Gastroesophageal sphincter (tissue), 3 donors: ENCODE measurements around the gene TOLLIP.

ENCODE experiments used
- POLR2A ChIP-seq, 2 donors: fragments of 450-650 bp; IDR thresholded peaks; one replicate each; pipeline ENCODE4 v1.6.1; 2017; ENCODE audit warnings: antibody characterized with exemption in 2 of 2, mild to moderate bottlenecking in 2 of 2, moderate library complexity in 1 of 2
- POLR2AphosphoS5 ChIP-seq: sonication (generic); formaldehyde crosslinking; IDR thresholded peaks from one replicate; pipeline ENCODE4 v1.6.1; 2017; ENCODE audit warnings: antibody characterized with exemption
- TF ChIP-seq, protein P1 (sequence below), 4 experiments: fragments of 200-600 bp in 2 of 4; fragments of 450-650 bp in 2 of 4; sonication (generic) in 1 of 4; IDR thresholded peaks; one replicate each; pipeline ENCODE4 v1.5.1; 2017 to 2019; ENCODE audit warnings: antibody characterized with exemption in 4 of 4, mild to moderate bottlenecking in 2 of 4, moderate library complexity in 2 of 4

GRCh38 chr11:1296287-1296686, 13.1 kb downstream of the TOLLIP start:
- TF ChIP-seq, protein P1, sequence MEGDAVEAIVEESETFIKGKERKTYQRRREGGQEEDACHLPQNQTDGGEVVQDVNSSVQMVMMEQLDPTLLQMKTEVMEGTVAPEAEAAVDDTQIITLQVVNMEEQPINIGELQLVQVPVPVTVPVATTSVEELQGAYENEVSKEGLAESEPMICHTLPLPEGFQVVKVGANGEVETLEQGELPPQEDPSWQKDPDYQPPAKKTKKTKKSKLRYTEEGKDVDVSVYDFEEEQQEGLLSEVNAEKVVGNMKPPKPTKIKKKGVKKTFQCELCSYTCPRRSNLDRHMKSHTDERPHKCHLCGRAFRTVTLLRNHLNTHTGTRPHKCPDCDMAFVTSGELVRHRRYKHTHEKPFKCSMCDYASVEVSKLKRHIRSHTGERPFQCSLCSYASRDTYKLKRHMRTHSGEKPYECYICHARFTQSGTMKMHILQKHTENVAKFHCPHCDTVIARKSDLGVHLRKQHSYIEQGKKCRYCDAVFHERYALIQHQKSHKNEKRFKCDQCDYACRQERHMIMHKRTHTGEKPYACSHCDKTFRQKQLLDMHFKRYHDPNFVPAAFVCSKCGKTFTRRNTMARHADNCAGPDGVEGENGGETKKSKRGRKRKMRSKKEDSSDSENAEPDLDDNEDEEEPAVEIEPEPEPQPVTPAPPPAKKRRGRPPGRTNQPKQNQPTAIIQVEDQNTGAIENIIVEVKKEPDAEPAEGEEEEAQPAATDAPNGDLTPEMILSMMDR (IDR thresholded peaks at IDR 0.05), result no peak
- TF ChIP-seq POLR2A (IDR thresholded peaks at IDR 0.05), result no peak
- no peak for TF ChIP-seq POLR2AphosphoS5
